ENCODE data around the gene ADCY2. TPM values are rescaled to one million over a fixed set of nuclear protein-coding genes. Genes with fewer than 3 reads are reported as not detected.

The ADCY2 gene
- total and polyA plus RNA-seq, 9 of the 15 experiments (the other 6 are each of a cell fraction or from before 2014, with no cell fraction given): 0.01 to 0.15 (median 0.03) TPM; not detected in 5

- TF ChIP-seq ZNF318 (IDR thresholded peaks at IDR 0.05; ENCODE audit: borderline replicate concordance in 1 of 2, low read depth in 1 of 2): no peak
- TF ChIP-seq, protein P1, sequence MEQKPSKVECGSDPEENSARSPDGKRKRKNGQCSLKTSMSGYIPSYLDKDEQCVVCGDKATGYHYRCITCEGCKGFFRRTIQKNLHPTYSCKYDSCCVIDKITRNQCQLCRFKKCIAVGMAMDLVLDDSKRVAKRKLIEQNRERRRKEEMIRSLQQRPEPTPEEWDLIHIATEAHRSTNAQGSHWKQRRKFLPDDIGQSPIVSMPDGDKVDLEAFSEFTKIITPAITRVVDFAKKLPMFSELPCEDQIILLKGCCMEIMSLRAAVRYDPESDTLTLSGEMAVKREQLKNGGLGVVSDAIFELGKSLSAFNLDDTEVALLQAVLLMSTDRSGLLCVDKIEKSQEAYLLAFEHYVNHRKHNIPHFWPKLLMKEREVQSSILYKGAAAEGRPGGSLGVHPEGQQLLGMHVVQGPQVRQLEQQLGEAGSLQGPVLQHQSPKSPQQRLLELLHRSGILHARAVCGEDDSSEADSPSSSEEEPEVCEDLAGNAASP (IDR thresholded peaks at IDR 0.05): no peak
- no peak for TF ChIP-seq RBM14 (IDR thresholded peaks at IDR 0.05; ENCODE audit: borderline replicate concordance, insufficient read depth, low read depth, low read length)
- no peak for TF ChIP-seq ZNF431 (CRISPR knock-in tag; IDR thresholded peaks at IDR 0.05)
- no peak for TF ChIP-seq EHMT2 (IDR thresholded peaks at IDR 0.05)
- TF ChIP-seq BMI1 (IDR thresholded peaks at IDR 0.05; ENCODE audit: low read length): no peak
- no peak for TF ChIP-seq PHF21A (IDR thresholded peaks at IDR 0.05; ENCODE audit: borderline replicate concordance, low read depth)
- TF ChIP-seq ARID3B (CRISPR knock-in tag; IDR thresholded peaks at IDR 0.05; ENCODE audit: borderline replicate concordance): no peak
- TF ChIP-seq PHB2 (IDR thresholded peaks at IDR 0.05; ENCODE audit: low read depth): no peak
- TF ChIP-seq MCM3 (IDR thresholded peaks at IDR 0.05): no peak
These were observed 360.5 kb downstream of the ADCY2 start (continued) for GRCh38 chr5:7756453-7756852.

Measured in K562 (cell line).